ENCODE measurements around the gene ZDHHC11.

Gene ZDHHC11

GRCh38 chr5:875931-876330 is 25.1 kb upstream of the ZDHHC11 start:
- Histone ChIP-seq H3K4me3 (ENCODE audit: low read depth, low read length) (no peak overlapping the region), H3K27me3 (no peaks in the 10 kb centered on the region), H3K4me1 (no peaks in the 10 kb centered on the region), H3K36me3 (peaks cover 72% of the 10 kb centered on the region), H3K9me3 (no peaks in the 10 kb centered on the region)
- TF ChIP-seq CTCF (IDR thresholded peaks at IDR 0.05; ENCODE audit: low read depth, low read length): no peak
- no peak for DNase-seq

DNA sequence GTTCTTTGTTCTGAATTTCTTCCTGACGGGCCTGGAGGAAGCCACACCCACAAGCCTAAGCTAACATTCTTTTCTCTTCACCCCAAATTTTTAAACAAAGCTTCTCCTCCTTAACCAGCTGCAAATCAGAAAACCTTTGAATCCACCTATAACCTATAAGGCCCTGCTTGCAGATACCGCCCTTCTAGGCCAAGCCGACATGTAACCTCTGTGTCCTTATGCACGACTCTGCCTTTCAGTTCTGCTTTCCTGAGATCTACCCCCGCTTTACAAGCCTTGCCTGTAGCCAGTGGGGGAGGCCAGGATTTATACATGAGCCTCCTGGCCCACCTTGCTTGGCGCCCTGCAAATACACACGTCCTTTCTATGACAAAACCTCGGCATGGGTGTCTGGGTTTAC is 22.5 kb upstream of the ZDHHC11 start:
- no peaks in the 10 kb centered on the region for H3K9me3 ChIP-seq
- H3K36me3 ChIP-seq: peaks cover 91% of the 10 kb centered on the region
- DNase-seq: no peak
- no peak for TF ChIP-seq CTCF (IDR thresholded peaks at IDR 0.05; ENCODE audit: low read depth, low read length)
- H3K27me3 ChIP-seq: no peaks in the 10 kb centered on the region
- no peak overlapping the region for H3K4me3 ChIP-seq (ENCODE audit: low read depth, low read length)
- H3K4me1 ChIP-seq: no peaks in the 10 kb centered on the region

DNA sequence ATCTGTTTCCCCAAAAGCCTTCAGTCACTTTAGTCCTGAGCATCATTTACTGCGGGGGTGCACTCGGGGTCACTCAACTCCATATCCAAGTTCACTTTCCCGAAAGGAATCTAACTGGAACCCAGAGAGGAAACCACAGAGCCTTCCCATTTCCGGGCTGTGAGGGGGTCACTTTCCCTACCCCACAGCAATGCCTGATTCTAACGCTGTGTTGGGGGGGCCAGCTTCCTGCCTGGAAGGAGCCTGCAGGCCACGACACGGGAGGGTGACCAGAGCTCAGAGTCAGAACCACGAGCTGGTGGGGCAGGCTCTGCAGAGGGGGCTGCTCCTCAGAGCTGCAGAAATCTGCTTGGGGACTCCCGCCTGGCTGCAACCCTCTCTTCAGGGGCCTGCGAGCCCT is 21.5 kb upstream of the ZDHHC11 start:
- Histone ChIP-seq H3K4me1 (no peaks in the 10 kb centered on the region), H3K4me3 (ENCODE audit: low read depth, low read length) (no peak overlapping the region), H3K36me3 (peaks cover 92% of the 10 kb centered on the region), H3K9me3 (no peaks in the 10 kb centered on the region), H3K27me3 (no peaks in the 10 kb centered on the region)
- TF ChIP-seq CTCF (IDR thresholded peaks at IDR 0.05; ENCODE audit: low read depth, low read length): no peak
- no peak for DNase-seq

DNA sequence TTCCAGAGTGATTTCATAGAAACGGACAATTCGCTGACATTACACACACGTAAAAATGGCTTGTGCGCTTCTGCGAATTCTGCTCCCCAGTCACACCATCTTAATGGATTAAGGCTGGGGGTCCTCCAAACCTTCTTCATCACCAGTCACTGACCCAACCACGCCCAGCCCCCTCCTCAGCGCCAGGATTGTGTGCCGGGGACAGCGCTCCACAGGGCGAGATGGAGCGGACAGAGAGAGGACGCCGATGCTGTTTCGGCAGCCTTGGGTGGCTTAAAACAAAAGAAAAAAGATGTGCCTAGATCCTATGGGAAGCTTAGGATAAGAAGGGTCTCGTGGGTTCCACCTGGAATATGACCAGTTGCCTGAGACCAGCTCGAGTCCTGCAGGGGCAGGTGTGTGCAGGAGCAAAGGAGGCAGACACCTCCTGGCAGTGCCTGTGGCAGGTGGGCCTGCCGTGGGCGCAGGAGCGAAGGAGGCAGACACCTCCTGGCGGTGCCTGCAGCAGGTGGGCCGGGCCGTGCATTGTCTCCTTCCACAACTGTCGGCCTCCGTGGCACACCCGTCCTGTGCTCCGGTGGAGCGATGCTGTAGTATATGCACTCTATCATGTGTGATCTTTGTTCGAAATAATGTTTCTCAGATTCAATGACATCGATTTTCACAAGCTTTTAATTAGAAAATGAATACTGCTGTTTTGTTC is 21.0 kb upstream of the ZDHHC11 start:
- no peak for TF ChIP-seq CTCF (IDR thresholded peaks at IDR 0.05; ENCODE audit: low read depth, low read length)
- Histone ChIP-seq H3K4me3 (ENCODE audit: low read depth, low read length) (no peak overlapping the region), H3K4me1 (no peaks in the 10 kb centered on the region), H3K36me3 (peaks cover 93% of the 10 kb centered on the region), H3K9me3 (no peaks in the 10 kb centered on the region), H3K27me3 (no peaks in the 10 kb centered on the region)
- no peak for DNase-seq

DNA sequence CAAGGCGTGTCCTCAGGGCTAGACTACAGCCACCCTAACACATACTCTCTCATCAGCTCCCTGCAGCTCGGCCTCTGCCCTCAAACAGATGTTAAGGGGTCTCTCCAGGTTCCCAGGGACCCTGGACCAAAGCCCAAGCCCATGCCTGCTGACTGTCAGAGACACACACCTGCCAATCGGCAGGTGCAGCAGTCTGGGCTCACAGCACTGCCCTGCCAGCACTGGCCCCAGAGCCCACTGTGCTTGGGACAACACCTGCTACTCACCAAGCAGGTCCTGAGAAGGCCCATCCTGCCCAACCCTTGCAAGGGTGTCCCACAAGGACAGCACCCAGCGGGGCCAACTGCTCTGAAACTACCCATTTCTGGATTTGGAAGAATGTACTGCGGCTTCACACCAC is 20.2 kb upstream of the ZDHHC11 start:
- Histone ChIP-seq H3K9me3 (no peaks in the 10 kb centered on the region), H3K27me3 (no peaks in the 10 kb centered on the region), H3K4me1 (no peaks in the 10 kb centered on the region), H3K4me3 (ENCODE audit: low read depth, low read length) (no peak overlapping the region), H3K36me3 (peaks cover 89% of the 10 kb centered on the region)
- no peak for TF ChIP-seq CTCF (IDR thresholded peaks at IDR 0.05; ENCODE audit: low read depth, low read length)
- no peak for DNase-seq

DNA sequence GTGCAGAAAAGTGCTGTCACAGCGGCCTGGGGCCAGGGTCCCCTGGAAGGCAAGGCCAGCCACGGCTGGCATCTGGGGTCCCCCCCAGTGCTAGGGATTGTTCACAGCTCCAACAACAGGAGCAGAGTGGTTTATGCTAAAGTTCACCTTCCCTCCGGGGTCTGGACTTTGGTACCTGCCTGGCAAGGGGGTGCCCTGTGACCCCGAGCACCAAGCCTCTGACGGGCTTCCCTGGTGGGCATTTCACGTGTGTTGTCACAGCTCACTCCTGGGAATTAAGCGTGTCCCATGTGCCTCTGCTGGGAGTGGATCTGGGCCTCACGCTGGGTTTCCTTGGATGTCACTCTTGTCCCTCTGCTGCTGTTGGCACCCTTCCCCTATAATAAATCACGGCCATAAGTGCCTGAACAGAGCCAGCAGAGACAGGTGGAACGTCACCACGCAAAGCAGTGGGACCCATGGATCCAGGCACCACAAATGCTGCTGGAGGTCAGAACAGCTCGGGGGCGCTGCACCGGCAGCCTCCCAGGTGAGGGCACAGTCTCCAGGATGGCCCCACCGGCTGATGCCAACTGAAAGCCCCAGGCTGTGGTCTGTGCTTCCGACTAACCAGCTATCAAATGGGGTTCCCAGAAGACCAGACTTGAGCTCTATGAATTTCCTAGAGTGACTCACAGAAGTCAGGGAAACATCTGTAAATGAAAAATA is 17.8 kb upstream of the ZDHHC11 start:
- no peak for TF ChIP-seq CTCF (IDR thresholded peaks at IDR 0.05; ENCODE audit: low read depth, low read length)
- DNase-seq: no peak
- Histone ChIP-seq H3K36me3 (peaks cover 91% of the 10 kb centered on the region), H3K4me1 (no peaks in the 10 kb centered on the region), H3K9me3 (no peaks in the 10 kb centered on the region), H3K4me3 (ENCODE audit: low read depth, low read length) (no peak overlapping the region), H3K27me3 (no peaks in the 10 kb centered on the region)

All from BE2C (cell line).